RKO (cell line): ENCODE measurements around the gene APOBEC3A.
"Not testable (repeated sequence)": the region's sequence is repeated elsewhere in the genome, so short reads cannot be mapped to it uniquely, and the experiment has no call there.

Source experiments
- DNase-seq: peaks from one replicate; pipeline ENCODE4 v3.0.0-alpha.2; 2016; ENCODE audit warnings: low spot score

The APOBEC3A gene

DNA sequence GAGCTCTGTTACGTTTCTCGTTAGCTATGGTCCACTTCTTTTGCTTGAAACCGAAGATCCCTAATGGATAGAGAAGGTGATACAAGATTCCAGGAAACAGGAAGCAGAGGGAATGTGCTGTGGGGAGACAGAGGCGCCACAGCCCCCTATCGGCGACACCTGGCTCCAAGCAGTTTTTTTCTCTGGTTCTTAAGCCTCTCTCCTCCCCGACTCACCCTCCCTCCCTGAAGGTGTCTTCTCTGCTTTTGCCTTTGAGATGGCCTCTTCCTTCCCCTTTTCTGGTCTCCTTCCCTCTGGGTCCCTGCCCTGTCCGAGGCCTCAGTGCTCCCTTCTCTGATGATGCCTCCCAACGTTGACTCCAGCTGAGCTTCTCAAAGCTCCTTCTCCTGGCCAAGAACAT, 14.2 kb upstream of the APOBEC3A start:
- DNase-seq = no peak

DNA sequence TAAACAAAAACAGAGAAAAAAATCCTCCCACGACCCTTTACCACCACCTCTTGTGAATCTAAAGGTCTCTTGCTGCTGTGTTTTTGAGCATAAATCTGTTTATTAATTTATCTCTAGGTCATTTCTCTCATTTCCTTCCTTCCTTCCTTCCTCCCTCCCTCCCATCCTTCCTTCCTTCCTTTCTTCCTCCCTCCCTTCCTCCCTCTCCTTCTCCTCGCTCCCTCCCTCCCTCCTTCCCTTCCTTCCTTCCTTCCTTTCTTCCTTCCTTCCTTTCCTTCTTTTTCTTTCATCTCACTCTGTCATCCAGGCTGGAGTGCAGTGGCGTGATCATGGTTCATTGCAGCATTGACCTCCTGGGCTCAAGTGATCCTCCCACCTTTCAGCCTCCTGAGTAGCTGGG, 13.5 kb upstream of the APOBEC3A start:
- DNase-seq = no peak

DNA sequence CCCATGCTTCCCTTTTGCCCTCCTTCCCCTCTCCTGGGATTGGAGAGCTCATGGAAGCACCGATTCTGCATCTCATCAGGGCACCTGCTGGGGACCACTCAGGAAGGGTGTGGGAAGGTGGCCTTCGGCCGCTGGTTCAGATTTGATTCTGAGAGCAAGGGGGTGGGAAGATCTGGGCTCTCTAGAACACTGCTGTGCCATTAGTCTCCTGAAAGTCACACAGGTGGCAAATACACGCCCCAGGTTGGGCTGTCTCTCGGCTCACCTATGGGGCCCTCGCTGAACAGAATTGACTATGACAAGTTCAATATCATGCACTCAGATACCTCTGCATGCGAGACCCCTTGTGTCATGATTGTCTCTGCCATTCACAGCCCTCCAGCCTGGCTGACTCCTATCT, 12.8 kb upstream of the APOBEC3A start:
- no peak for DNase-seq

DNA sequence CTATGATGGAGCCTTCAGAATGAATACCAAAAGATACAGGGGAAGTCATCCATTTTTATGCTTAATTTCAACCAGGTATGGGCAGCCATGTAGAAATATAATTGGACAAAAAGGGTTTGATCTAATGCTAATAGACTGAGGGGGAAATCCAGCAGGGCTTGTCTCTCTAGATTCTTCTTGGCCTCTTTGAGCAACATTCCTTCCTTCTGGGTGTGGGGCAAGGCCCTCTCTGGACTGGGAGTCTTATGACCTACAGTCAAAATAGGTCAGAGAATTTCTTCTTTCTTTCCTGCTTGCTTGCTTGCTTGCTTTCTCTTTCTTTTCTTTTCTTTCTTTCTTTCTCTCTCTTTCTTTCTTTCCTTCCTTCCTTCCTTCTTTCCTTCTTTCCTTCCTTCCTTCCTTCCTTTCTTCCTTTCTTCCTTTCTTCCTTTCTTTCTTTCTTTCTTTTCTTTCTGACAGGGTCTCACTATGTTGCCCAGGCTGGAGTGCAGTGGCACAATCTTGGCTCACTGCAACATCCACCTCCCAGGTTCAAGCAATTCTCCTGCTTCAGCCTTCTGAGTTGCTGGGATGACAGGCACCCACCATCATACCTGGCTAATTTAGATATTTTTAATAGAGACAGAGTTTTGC, 11.6 kb upstream of the APOBEC3A start:
- DNase-seq = not testable (repeated sequence)

DNA sequence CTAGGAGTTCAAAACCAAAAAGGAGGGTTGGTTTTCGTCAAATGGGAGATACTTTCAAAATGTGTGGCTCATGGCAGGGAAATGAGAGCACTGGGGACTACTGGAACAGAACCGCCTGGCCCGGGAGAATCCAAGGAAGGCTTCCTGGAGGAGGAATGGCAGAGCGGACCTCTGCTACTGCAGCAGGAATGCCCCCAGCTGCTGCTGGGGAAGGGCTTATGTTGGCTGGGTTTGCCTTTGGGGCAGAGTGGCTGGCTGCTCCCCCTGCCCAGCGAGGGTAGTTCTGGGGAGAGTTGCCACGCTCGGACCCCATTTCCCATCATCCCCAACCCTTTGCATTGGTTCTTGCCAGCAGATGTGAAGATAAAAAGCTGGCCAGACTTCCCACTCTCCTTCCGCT, 10.6 kb upstream of the APOBEC3A start:
- DNase-seq = no peak

DNA sequence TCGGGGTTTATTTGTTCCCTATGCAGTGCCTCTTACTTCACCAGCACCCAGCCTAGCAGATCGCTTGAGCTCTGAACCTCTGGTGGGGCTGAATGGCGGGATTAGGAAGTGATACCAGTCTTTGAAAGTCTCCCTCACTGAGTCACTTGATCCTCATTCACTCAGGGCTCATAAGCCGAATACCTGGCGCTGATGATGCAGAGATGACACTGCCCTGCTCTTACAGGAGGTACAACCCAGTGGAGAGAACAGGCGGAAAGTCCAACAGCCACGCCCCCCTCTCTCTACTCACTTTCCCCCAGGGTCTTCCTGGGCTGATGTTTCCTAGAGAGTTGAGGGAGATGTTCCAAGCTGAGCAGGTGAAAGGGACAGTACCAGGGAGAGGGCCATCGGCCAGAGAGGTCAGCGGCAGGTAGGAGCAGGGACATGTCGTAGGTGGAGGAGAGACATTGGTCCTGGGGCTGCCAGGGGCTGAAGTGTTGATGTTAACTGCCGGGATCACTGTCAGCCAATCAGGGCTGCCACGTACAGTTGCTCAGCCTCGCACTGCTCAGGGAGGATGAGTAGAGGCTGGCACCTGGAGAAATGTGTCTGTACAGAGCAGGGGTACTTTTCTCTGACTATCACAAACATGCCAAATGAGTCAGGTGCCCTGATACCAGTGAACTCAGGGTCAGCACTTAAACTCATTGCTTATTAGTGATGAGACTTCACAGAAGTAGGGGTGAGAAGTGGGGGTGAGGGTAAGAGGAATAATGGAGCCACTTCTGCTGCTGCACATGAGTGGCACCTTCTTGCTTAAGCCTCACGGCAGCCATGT, 9.9 kb upstream of the APOBEC3A start:
- DNase-seq = no peak

DNA sequence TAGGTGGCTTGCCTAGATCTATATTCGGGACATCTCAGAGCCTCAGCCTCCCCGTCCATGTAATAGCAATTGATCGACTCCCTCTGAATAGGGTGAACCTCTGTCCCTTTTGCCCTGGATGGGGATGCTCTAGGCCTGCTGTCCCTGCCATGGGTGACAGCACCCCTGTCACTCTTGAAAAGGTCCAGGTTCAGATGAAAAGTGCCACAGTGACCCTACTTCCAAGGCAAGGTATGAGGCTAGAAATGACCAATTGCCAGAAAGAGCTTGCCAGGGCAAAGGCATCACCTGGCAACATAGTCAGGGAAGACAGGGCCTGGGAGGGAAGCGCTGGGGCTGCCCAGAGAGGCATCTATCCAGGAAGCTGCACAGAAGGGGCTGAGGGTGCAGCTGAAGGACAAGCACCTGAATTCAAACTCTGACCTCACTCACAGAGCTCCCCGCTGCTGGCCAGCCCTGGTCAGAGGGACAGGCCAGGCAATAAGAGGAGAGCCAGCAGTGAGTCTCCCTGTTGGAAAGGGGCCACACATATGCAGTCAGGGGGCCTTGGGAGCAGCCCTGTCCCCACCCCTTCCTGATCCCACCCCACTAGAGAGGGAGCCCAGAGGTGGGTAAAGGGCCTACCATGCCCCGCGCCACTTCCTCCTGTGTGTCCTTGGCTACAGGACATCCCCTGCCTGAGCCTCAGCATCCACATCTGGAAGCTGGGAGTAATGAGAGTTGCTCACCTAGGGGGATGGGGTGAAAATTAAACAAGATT, 9.0 kb upstream of the APOBEC3A start:
- DNase-seq = no peak

DNA sequence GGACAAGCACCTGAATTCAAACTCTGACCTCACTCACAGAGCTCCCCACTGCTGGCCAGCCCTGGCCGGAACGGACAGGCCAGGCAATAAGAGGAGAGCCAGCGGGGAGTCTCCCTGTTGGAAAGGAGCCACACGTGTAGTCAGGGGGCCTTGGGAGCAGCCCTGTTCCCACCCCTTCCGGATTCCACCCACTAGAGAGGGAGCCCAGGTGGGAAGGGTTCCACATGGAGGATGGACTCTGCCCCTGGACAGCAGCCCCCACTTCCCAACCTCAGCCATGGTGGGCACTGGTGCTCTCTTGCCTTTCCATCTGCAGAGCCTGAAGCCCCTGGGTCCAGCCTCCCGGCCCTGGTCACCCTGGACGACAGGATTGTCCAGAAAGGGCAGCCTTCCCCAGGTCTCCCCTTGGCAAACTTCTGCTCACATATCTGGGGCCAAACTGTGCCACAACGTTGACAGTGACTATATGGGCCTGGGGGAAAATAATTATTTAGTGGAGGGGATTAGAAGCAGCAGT, 7.5 kb upstream of the APOBEC3A start:
- DNase-seq = no peak

DNA sequence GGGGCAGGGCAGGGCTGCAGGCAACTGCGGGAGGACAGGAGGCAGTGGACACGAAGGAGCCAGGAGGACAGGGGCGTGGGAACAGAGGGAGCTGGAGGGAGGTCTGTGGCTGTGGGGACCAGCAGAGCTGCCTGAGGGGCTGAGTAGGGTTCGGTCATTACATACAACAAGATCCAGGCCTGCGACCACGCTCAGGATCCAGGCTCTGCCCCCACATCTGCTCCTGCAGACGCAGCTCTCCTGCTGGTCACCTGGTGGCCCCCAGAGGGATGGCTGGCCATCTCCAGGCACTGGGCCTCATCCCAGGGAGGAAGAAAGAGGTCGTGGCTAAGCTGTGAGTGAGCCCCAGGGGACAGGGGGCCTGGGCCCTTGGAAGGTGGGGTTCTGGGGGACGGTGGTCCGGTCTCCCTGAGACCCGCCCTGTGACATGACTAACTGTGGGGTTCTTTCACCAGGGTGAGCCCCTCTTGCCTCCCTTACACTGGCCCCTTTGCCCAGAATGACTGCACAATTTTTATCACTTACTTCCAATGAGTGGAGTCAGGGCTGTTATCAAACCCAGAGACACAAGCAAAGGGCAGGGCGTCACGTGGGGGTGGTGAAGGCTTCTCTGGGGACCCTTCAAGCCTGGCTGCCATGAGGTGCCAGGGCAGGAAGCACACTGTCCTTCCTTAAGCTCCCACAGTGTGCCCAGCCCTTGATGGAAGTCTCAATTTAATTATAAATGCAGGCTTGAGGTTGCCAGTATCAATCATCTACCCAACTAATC, 6.7 kb upstream of the APOBEC3A start:
- no peak for DNase-seq

DNA sequence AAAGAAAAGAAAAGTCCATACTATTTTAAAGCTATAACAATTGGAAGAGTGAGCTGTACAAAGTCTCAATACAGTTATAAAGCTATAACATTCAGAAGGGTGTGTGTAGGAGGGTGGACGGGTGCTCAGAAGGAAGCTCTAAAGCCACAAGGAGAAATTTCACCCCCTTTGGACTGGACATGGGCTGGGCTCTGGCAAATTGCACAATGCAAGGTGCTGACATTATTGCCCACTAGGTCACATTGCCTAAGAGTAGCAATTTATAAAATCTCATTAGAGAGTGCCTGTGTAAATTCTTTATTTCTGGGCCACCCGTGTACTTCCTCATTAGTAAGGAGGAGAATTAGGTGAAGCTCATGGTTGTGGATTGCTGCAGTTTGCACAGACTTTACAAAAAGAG, 5.7 kb upstream of the APOBEC3A start:
- DNase-seq = no peak

DNA sequence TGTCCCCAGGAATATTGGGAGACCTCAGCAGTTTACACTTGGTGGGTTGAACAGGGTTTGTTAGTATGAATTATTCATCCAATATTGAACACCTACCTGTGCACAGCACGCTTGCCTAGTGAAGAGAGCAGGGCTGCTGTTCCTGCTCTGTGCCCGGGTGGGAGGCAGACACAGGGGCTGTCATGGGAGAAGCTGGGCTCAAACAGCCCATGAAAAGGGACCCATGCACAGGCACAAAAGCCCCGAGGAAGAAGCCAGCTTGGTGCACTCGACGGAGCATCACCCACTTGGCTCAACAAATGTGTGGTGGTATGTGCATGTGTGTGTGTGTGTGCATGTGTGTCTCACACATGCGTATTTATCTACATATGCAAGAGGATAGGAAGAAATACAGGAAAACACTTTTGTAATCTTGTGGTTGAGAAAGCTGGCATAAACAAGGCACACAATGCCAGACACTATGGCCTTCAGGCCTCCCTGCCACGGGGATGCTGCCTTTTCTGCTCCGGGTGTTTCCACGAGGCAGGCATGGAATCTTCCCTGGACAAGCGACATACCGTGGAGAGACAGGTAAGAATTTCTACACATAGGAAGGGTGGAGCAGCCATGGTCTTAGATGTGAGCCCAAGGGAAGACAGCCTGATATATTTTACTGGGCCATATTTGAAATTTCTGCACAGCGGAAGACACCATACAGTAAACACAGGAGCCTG, 5.0 kb upstream of the APOBEC3A start:
- DNase-seq = no peak

DNA sequence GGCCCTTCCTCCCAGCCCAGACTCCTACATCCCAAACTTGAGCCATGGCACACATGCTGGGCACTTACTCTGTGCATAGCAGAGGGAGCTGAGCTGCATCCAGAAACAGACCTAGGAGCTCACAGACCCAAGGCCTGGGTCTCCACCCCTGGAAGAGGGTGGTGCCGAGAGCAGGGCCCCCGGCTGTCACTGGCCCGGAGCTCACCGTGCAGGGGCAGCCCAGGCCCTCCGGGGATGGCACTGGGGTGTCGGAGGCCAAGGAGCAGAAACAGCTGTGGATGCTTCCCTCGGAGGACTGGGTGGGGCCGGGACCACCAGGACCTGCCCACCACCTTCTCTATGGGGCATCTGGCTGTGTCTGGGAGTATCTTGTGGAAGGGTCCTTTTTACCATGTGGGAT, 4.3 kb upstream of the APOBEC3A start:
- DNase-seq = no peak

DNA sequence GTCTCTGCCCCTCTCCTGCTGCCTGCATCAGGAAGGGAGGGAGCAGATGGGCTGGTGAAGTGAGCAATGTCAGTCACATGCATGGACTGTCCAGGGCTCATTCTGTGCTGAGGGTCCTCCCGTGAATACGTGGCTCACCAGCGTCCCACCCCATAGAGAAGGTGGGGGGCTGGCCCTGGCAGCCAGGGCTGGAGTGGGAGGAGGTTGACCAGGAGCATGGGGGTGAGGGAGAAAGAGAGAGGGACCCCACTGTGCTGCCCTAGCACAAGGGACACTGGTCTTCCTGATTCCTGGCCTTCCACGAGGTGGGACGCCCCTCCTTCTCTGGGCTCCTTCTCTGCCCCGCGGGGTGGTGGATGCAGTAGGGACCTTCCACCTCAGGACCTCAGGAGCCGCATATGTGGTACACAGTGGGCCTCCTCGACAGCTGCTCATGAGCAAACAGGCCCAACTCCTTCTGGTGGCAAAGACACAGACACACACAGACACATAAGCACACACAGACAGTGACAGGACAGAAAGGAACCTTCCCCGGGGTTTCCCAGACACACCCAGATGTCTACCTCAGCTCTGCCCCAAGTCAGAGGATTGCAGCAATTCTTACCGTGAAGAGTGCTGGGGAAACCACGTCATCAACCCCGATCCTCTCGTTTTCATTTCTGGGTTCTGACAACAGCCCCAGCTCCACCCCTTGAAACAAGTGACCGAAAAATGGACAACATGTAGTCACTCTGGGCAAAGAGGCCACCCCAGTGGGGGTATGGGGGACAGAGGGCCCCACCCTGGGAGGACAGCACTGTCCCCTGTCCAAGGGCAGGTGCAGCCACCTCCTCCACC, 3.6 kb upstream of the APOBEC3A start:
- DNase-seq = no peak

DNA sequence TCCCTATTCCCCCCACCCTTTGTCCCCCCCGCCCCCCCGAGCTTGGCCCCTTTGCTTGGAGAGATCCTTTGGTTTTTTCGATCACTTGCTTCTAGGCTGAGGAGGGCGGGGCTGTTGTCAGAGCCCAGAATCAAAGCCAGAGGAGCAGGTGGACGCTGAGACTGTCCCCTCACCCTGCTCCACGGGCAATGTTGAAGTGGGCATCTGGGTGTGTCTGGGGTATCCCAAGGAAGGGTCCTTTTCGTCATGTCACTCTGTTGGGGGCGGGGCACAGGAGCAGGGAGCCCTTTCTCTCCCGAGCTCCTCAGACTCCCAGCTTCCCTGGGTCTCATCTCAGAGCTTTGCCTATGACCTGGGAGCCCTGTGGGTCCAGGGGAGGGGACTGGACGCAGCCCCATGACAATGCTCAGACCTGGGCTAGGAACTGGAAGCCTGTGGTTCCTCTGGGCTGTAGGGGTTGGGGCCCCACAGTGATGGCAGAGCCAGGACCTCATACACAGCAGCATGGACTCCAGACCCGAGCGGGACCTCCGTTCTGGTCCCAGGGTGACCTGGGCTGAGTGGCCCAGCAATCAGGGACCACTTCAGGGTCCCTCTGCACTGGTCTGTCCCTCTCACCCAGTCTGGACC, 2.9 kb upstream of the APOBEC3A start:
- no peak for DNase-seq

DNA sequence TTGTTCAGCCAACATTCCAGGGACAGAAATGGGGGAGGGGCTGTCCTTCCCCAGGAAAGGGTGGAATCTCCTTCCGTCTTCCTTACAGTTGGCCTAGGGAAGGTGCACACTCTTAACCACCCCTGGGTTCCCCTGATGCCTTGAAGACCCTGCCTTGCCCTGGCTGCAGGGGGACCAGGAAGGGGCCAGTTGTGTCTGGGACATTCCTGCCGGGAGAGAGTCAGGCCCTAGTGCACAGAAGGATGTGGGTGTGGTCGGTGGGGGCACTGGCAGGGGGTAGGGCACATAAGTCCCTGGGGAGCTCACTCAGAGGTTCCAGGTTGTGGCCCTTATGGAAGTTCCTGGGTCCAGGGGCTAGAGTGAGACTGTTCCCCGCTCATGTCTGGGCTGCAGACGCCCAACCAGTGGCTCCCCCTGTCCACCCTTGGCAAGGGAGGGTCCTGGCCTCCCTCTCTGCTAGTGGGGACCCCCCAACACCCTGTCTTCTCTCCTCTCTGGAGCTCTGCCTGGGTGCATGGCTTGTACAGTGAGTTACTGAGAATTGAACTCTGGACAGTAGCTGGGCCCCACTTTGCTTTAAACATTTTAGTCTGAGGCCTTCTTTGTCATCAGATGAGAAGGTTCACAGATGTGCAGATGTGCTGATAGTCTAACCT, 2.0 kb upstream of the APOBEC3A start:
- no peak for DNase-seq

DNA sequence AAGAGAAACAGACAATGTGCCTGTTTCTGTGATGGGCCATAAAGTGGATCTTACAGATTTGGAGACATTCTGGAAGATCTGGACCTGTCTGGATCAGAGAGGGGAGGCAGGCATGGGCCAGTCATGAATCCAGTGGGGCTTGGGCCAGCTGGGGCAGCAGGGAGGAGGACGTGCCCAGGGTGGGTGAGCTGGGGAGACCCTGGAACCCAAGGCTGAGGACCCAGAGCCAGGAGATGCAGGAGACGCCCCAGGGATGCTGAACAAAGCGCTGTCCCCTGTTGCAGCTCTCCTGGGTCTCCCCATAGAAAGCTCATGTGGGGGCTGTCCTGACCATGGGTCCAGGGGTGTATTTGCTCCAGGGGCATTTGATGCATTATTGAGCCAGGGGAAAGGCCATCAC, 1.5 kb upstream of the APOBEC3A start:
- no peak for DNase-seq

DNA sequence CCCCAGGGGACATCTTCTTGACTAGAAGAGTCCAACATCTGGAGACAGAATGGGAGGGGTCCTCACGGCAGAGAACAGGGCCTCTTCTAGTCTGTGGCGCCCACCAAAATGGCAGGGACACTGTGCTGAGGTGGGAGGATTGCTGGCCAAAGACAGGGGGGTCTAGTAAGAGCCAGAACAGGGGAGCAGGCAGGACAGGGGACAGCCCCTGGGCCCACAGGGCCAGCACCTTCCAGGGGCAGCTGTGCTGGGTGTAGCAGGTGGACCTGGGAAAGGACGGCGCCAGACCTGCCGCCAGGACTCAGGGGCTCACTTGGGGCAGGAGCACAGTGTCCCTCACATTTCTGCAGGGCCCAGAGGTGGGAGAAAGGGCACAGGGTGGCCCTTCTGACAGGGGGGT, 858 bp upstream of the APOBEC3A start:
- DNase-seq = no peak

DNA sequence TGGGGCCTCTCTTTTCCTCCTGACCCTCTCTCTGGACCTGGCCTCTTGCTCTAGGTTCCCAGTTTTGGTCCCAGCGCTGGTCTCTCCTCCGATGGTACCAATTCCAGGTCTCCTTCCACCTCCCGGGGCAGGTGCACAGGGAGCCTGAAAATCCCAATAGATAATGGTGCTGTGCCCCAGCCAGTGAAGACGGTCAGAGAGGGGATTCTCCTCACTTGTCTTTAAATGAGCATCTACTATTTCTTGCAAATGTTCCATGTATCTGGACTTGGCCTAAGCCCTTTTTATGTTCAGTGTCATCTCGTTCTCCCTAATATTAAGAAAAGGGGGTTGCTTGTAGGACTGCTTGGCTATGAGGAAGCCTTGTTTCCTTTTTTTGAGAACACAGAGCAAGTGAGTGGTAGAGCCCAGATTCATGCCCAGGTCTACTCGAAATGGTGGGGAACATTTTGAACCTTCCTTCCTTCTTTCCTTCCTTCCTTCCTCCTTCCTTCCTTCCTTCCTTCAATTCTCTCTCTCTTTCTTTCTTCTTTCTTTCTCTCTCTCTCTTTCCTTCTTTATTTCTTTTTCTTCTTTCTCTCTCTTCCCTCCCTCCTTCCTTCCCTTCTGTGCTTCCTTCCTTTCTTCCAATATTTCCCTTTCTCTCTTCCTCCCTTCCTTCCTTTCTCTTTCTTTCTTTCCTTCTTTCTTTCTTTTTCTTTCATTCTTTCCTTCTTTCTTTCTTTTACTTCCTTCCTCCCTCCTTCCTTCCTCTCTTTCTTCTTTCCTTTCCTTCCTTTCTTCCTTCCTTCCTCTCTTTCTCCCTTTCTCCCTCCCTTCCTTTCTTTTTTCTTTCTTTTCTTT, 620 bp downstream of the APOBEC3A start:
- no peak for DNase-seq

DNA sequence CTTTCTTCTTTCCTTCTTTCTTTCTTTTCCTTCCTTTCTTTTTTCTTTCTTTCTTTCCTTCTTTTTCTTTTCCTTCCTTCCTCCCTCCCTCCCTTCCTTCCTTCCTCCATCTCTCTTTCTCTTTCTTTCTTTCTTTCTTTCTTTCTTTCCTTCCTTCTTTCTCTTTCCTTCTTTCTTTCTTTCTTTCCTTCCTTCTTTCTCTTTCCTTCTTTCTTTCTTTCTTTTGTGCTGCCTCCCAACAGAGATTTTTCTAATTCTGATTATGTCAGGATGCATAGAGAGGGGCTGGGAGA, 1.2 kb downstream of the APOBEC3A start:
- DNase-seq = not testable (repeated sequence)
